Fibroblast of villous mesenchyme (primary cell): ENCODE data around the gene SUFU. TPM values are rescaled to one million over a fixed set of nuclear protein-coding genes. Genes with fewer than 3 reads are reported as not detected.
"Not testable (repeated sequence)": the region's sequence is repeated elsewhere in the genome, so short reads cannot be mapped to it uniquely, and the experiment has no call there.

Source experiments
- DNase-seq: peaks from one replicate; pipeline ENCODE4 v3.0.0-alpha.2; 2010; ENCODE audit warnings: low read depth
- H3K4me3 ChIP-seq: 2 replicates; pipeline ENCODE4 v1.5.1; 2011; ENCODE audit warnings: low read depth, mild to moderate bottlenecking, low read length
- CTCF ChIP-seq: IDR thresholded peaks from 2 replicates; pipeline ENCODE4 v1.5.1; 2012; ENCODE audit warnings: low read depth, mild to moderate bottlenecking, low read length; ENCODE audit not compliant: insufficient read depth
- total RNA-seq: library from RNA; depleted of rRNA; stranded (reverse); fragments of >200 nt; gene quantifications from 2 replicates; pipeline ENCODE4 v1.2.3, GENCODE V29; 2012

The SUFU gene
- total RNA-seq, 1 donor, result 3.9 TPM

DNA sequence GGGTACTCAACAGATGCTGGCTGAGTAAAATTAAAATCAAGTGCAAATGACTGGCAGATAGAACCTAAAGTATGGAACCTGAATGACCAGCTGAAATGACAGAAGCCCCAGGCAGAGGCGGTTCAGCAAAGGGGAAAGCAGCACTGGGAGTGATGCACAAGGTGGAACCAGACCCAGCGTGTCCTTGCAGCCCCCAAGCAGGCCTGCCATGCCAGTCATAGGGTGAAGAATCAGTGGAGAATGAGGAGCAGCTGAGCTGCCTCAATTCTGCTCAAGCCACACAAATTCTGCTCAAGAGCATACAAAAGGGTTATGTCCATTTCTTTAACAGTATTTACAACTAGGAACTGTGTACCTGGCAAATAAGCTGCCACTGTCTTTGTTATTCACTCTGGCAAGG is 10.0 kb upstream of the SUFU start:
- no peak overlapping the region for H3K4me3 ChIP-seq
- no peak for TF ChIP-seq CTCF
- no peak for DNase-seq

DNA sequence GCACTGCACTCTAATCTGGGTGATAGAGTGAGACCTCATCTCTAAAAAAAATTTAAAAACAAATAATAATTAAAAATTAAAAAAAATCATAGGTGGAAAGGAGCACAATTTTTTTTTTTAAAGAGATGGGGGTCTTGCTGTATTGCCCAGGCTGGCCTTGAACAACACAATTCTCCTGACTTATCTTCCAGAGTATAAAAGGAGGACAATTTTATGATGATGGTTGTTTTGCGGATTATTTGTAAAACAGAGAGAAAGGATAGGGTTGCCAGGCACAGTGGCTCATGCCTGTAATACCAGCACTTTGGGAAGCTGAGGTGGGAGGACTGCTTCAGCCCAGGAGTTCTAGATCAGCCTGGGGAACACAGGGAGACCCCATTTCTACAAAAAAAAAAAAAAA is 6.2 kb upstream of the SUFU start:
- H3K4me3 ChIP-seq, result no peak overlapping the region
- DNase-seq, result no peak
- no peak for TF ChIP-seq CTCF

DNA sequence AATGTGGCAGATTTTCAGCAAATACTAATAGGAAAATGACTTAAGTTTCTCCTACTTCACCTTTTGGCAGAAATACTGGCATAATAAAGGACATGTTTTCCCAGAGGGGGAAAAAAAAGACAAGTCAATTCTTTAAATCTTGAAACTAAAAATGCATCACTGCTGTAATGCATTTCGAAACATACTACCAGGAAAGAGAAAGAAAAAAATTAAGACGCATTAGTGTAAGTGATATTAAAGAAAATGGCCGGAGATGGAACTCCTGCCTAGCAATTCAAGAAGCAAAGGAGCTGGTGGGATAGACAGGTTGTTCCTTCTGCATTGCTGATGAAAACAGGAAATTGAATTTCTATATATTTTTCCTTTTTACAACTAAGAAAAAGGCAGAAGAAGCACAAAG is 4.4 kb upstream of the SUFU start:
- no peak overlapping the region for H3K4me3 ChIP-seq
- no peak for DNase-seq
- no peak for TF ChIP-seq CTCF

DNA sequence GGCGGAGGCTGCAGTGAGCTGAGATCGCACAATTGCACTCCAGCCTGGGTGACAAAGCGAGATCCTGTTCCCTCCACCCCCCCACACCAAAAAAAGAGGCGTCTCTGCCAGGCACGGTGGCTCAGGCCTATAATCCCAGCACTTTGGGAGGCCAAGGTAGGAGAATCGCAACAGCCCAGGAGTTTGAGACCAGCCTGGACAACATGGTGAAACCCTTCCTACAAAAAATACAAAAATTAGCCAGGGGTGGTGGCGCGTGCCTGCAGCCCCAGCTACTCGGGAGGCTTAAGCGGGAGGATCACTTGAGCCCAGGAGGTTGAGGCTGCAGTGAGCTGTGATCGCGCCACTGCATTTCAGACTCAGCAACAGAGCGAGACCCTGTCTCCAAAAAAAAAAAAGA is 3.1 kb upstream of the SUFU start:
- not testable (repeated sequence) for H3K4me3 ChIP-seq, DNase-seq

GRCh38 chr10:102501201-102502028 is 2.4 kb upstream of the SUFU start:
- no peak for TF ChIP-seq CTCF
- H3K4me3 ChIP-seq, result peak overlapping the region; percentile 98
- DNase-seq, result no peak

DNA sequence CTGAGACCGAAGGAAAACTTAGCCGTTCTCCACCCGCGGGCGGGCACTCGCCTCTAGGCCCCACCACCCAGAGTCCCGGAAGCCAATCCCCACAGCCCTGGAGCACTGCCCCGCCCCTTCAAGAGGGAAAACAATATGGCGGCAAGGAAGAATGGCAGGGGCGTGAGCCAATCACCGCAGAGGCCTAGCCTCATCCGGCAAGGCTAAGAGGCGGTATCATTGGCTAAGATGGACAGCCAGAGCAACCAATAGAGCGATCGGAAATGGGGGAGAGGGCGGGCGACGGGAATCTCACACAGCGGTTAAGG is 1.8 kb upstream of the SUFU start:
- peak overlapping the region; percentile 98 for H3K4me3 ChIP-seq
- no peak for TF ChIP-seq CTCF
- peak; percentile 100 for DNase-seq

GRCh38 chr10:102502337-102503151 is 1.2 kb upstream of the SUFU start, which contains the start of gene ACTR1A:
Gene ACTR1A (minus strand): TSS chr10:102502712. CDS start chr10:102502647, 65 bp downstream.
- DNase-seq, result peak; percentile 100
- TF ChIP-seq CTCF, result no peak
- peak within 1 kb of the TSS; percentile 98 for H3K4me3 ChIP-seq
